Measurements from ENCODE around the gene ENPP3.

GRCh38 chr6:131646249-131646670 is 9.2 kb downstream of the ENPP3 start:
- TF ChIP-seq CTCF (IDR thresholded peaks at IDR 0.05) (no peak), EP300 (IDR thresholded peaks at IDR 0.05) (no peak), POLR2A (IDR thresholded peaks at IDR 0.05) (no peak)

Data from sigmoid colon (tissue), 4 donors.